Left kidney (tissue), 8 donors: Measurements from ENCODE around the gene RAB42. TPM values are rescaled to one million over a fixed set of nuclear protein-coding genes. Genes with fewer than 3 reads are reported as not detected.
A peak's percentile ranks its signal among the peaks of the same experiment; 100 is the strongest.
"Not testable (repeated sequence)": the region's sequence is repeated elsewhere in the genome, so short reads cannot be mapped to it uniquely, and the experiment has no call there.

Experiments used
- DNase-seq: peaks from one replicate; pipeline ENCODE4 v3.0.0-alpha.2; 2013
- long read RNA-seq, 8 donors: transcript quantifications; one replicate each; lab custom pipeline, GENCODE V29; 2026
- polyA plus RNA-seq: library from polyadenylated mRNA; unstranded; fragments of 120-200 nt; gene quantifications from one replicate; pipeline ENCODE4 v1.2.1, GENCODE V29; 2013; ENCODE audit not compliant: insufficient read length

RAB42 gene
- 2.0 TPM for polyA plus RNA-seq
- long read RNA-seq, donor 1, partial matches to known transcripts, result 0 of 1 reads
- long read RNA-seq, donor 1, other reads (novel, unspliced or antisense), result 0 of 1 reads
- long read RNA-seq, donor 2, result 0 reads
- long read RNA-seq, donor 3, partial matches to known transcripts, result 0 of 1 reads
- long read RNA-seq, donor 3, other reads (novel, unspliced or antisense), result 0 of 1 reads
- long read RNA-seq, donor 4, result 0 reads
- long read RNA-seq, donor 5, partial matches to known transcripts, result 0 of 2 reads
- long read RNA-seq, donor 5, other reads (novel, unspliced or antisense), result 0 of 2 reads
- long read RNA-seq, donor 6, transcript RAB42-202 (2 exons, 857 nt), result major isoform, 7 of 7 reads
- long read RNA-seq, donor 6, partial matches to known transcripts, result 0 of 7 reads
- long read RNA-seq, donor 6, other reads (novel, unspliced or antisense), result 0 of 7 reads
- long read RNA-seq, donor 7, partial matches to known transcripts, result 0 of 2 reads
- long read RNA-seq, donor 7, other reads (novel, unspliced or antisense), result 0 of 2 reads
- long read RNA-seq, donor 8, result 0 reads

GRCh38 chr1:28591708-28592320 lies at the start of gene RAB42:
TSS of gene RAB42 (plus strand) at chr1:28592265. CDS start at chr1:28592512, 247 bp downstream.
- DNase-seq, result no peak

GRCh38 chr1:28545246-28545628 lies 46.8 kb upstream of the RAB42 start:
- no peak for DNase-seq

- no peak for DNase-seq
Observed at GRCh38 chr1:28548318-28548717, 43.7 kb upstream of the RAB42 start.

- no peak for DNase-seq
Observed at GRCh38 chr1:28551381-28551780, 40.7 kb upstream of the RAB42 start.

GRCh38 chr1:28552758-28553663 lies 39.1 kb upstream of the RAB42 start, which contains the start of gene TRNAU1AP:
TSS of gene TRNAU1AP (plus strand) at chr1:28553085. CDS start at chr1:28553111, 26 bp downstream.
- DNase-seq, result peak; percentile 96

- no peak for DNase-seq
Observed at GRCh38 chr1:28560886-28561285, 31.2 kb upstream of the RAB42 start.

GRCh38 chr1:28564310-28564709 lies 27.8 kb upstream of the RAB42 start:
- no peak for DNase-seq

GRCh38 chr1:28565040-28565439 lies 27.0 kb upstream of the RAB42 start:
- DNase-seq, result no peak

GRCh38 chr1:28565726-28566125 lies 26.3 kb upstream of the RAB42 start:
- no peak for DNase-seq

GRCh38 chr1:28566931-28567330 lies 25.1 kb upstream of the RAB42 start:
- DNase-seq, result no peak

GRCh38 chr1:28571911-28572310 lies 20.2 kb upstream of the RAB42 start:
- no peak for DNase-seq

GRCh38 chr1:28572891-28573290 lies 19.2 kb upstream of the RAB42 start:
- DNase-seq, result not testable (repeated sequence)

GRCh38 chr1:28573564-28573963 lies 18.5 kb upstream of the RAB42 start:
- DNase-seq, result no peak

- DNase-seq, result no peak
Observed at GRCh38 chr1:28577052-28577678, 14.9 kb upstream of the RAB42 start.

GRCh38 chr1:28577738-28578536 lies 14.1 kb upstream of the RAB42 start:
- DNase-seq, result no peak

GRCh38 chr1:28578696-28579218 lies 13.3 kb upstream of the RAB42 start:
- DNase-seq, result no peak

- DNase-seq, result no peak
Observed at GRCh38 chr1:28579401-28579800, 12.7 kb upstream of the RAB42 start.

- peak; percentile 42 for DNase-seq
Observed at GRCh38 chr1:28580722-28581530, 11.1 kb upstream of the RAB42 start.

- peak; percentile 93 for DNase-seq
Observed at GRCh38 chr1:28581531-28582247, 10.4 kb upstream of the RAB42 start.
